Measurements from ENCODE around the gene ZNF791. TPM values are rescaled to one million over a fixed set of nuclear protein-coding genes. Genes with fewer than 3 reads are reported as not detected.
"Not testable (repeated sequence)": the region's sequence is repeated elsewhere in the genome, so short reads cannot be mapped to it uniquely, and the experiment has no call there.

ZNF791 gene
- polyA plus RNA-seq, 10 donors = 7.7 to 17.5 (median 13.7) TPM

- no peak for DNase-seq
Observed at GRCh38 chr19:12665671-12666264, 55.0 kb downstream of the ZNF791 start.

- peak; percentile 64 to 93 (median 84) for DNase-seq
Observed at GRCh38 chr19:12666265-12667048, 55.7 kb downstream of the ZNF791 start, which contains the start of the genes MAN2B1 and WDR83. Gene MAN2B1 (minus strand): TSS chr19:12666742. CDS start chr19:12666701, 41 bp downstream. Gene WDR83 (plus strand): TSS chr19:12666807. CDS start chr19:12669791, 2,984 bp downstream.

- no peak for DNase-seq
Observed at GRCh38 chr19:12667731-12668302, 57.1 kb downstream of the ZNF791 start.

GRCh38 chr19:12668346-12668745 is 57.6 kb downstream of the ZNF791 start:
- DNase-seq = no peak

- DNase-seq = peak; percentile 31 to 79 (median 60)
Observed at GRCh38 chr19:12668932-12669269, 58.2 kb downstream of the ZNF791 start.

GRCh38 chr19:12669270-12670158 is 58.8 kb downstream of the ZNF791 start:
- peak; percentile 83 to 95 (median 90) for DNase-seq

- DNase-seq = no peak
Observed at GRCh38 chr19:12670159-12670928, 59.6 kb downstream of the ZNF791 start.

GRCh38 chr19:12672744-12673143 is 62.0 kb downstream of the ZNF791 start:
- no peak for DNase-seq

- DNase-seq = no peak
Observed at GRCh38 chr19:12675399-12675798, 64.7 kb downstream of the ZNF791 start.

GRCh38 chr19:12675940-12676339 is 65.2 kb downstream of the ZNF791 start:
- DNase-seq = no peak

- DNase-seq = peak; percentile 46 to 82 (median 76)
Observed at GRCh38 chr19:12676384-12676792, 65.7 kb downstream of the ZNF791 start.

GRCh38 chr19:12676928-12677327 is 66.2 kb downstream of the ZNF791 start:
- no peak for DNase-seq

- DNase-seq = not testable (repeated sequence)
Observed at GRCh38 chr19:12678039-12678438, 67.3 kb downstream of the ZNF791 start.

GRCh38 chr19:12680034-12680433 is 69.3 kb downstream of the ZNF791 start:
- no peak for DNase-seq

- DNase-seq = peak; percentile 97 to 98 (median 98)
Observed at GRCh38 chr19:12681074-12681987, 70.6 kb downstream of the ZNF791 start, which contains the start of gene DHPS. Gene DHPS (minus strand): TSS chr19:12681880. CDS start chr19:12681766, 114 bp downstream.

Measured in muscle of back (tissue), 11 donors.